H9 (cell line): Measurements from ENCODE around the gene TMC1. TPM values are rescaled to one million over a fixed set of nuclear protein-coding genes. Genes with fewer than 3 reads are reported as not detected.

Experiments used
- DNase-seq: peaks from one replicate; pipeline ENCODE4 v3.0.0-alpha.2; 2017
- H2AFZ ChIP-seq: one replicate; pipeline ENCODE4 v1.6.1; 2013; ENCODE audit warnings: mild to moderate bottlenecking, low read length, control low read depth, moderate library complexity
- H2AK5ac ChIP-seq: 2 replicates; pipeline ENCODE4 v1.6.1; 2013; ENCODE audit warnings: low read length, control low read depth, mixed read lengths; ENCODE audit not compliant: insufficient read length
- H2BK120ac ChIP-seq: one replicate; pipeline ENCODE4 v1.6.1; 2013; ENCODE audit warnings: low read depth, mild to moderate bottlenecking, low read length, control low read depth, inconsistent platforms; ENCODE audit not compliant: poor library complexity, severe bottlenecking
- H2BK12ac ChIP-seq: 2 replicates; pipeline ENCODE4 v1.6.1; 2013; ENCODE audit warnings: low read length, control low read depth, mixed read lengths, low read depth; ENCODE audit not compliant: insufficient read length
- H2BK15ac ChIP-seq: 2 replicates; pipeline ENCODE4 v1.6.1; 2013; ENCODE audit warnings: low read depth, low read length, control low read depth
- H2BK20ac ChIP-seq: one replicate; pipeline ENCODE4 v1.6.1; 2013; ENCODE audit warnings: low read depth, mild to moderate bottlenecking, low read length, control low read depth, inconsistent platforms; ENCODE audit not compliant: poor library complexity, severe bottlenecking
- H2BK5ac ChIP-seq: 2 replicates; pipeline ENCODE4 v1.6.1; 2013; ENCODE audit warnings: low read length, control low read depth, mixed read lengths; ENCODE audit not compliant: insufficient read length
- H3K14ac ChIP-seq: 2 replicates; pipeline ENCODE4 v1.6.1; 2013; ENCODE audit warnings: low read length, control low read depth; ENCODE audit not compliant: insufficient read depth
- H3K18ac ChIP-seq: 2 replicates; pipeline ENCODE4 v1.6.1; 2013; ENCODE audit warnings: low read depth, mild to moderate bottlenecking, mixed read lengths, low read length, control low read depth; ENCODE audit not compliant: insufficient read length
- H3K23ac ChIP-seq: 2 replicates; pipeline ENCODE4 v1.6.1; 2013; ENCODE audit warnings: low read length, control low read depth, mixed read lengths, low read depth; ENCODE audit not compliant: insufficient read length
- H3K23me2 ChIP-seq: 2 replicates; pipeline ENCODE4 v1.6.1; 2013; ENCODE audit warnings: low read depth, mild to moderate bottlenecking, mixed read lengths, low read length, control low read depth; ENCODE audit not compliant: insufficient read length, poor library complexity, severe bottlenecking
- H3K27ac ChIP-seq: 2 replicates; pipeline ENCODE4 v1.5.1; 2013; ENCODE audit warnings: low read length, control low read depth, mixed read lengths, low read depth; ENCODE audit not compliant: insufficient read length
- H3K27me3 ChIP-seq: 2 replicates; pipeline ENCODE4 v1.6.1; 2013; ENCODE audit warnings: low read length, control low read depth, inconsistent platforms; ENCODE audit not compliant: insufficient read depth
- H3K4ac ChIP-seq: 2 replicates; pipeline ENCODE4 v1.6.1; 2013; ENCODE audit warnings: low read depth, mild to moderate bottlenecking, control low read depth, inconsistent platforms, low read length, moderate library complexity
- H3K4me1 ChIP-seq: 2 replicates; pipeline ENCODE4 v1.6.1; 2013; ENCODE audit warnings: low read length, control low read depth, inconsistent platforms; ENCODE audit not compliant: insufficient read depth
- H3K4me2 ChIP-seq: 2 replicates; pipeline ENCODE4 v1.6.1; 2013; ENCODE audit warnings: low read length, control low read depth, mixed read lengths; ENCODE audit not compliant: insufficient read length, insufficient read depth
- H3K56ac ChIP-seq: 2 replicates; pipeline ENCODE4 v1.6.1; 2013; ENCODE audit warnings: low read depth, mild to moderate bottlenecking, mixed read lengths, low read length, control low read depth; ENCODE audit not compliant: insufficient read length
- H3K79me1 ChIP-seq: 2 replicates; pipeline ENCODE4 v1.6.1; 2013; ENCODE audit warnings: low read depth, mild to moderate bottlenecking, moderate library complexity, low read length, control low read depth, inconsistent platforms; ENCODE audit not compliant: insufficient read depth, poor library complexity, severe bottlenecking
- H3K79me2 ChIP-seq: 2 replicates; pipeline ENCODE4 v1.6.1; 2013; ENCODE audit warnings: low read length, control low read depth, inconsistent platforms; ENCODE audit not compliant: insufficient read depth
- H3K9ac ChIP-seq: 2 replicates; pipeline ENCODE4 v1.6.1; 2013; ENCODE audit warnings: low read length, control low read depth, mixed read lengths; ENCODE audit not compliant: insufficient read length; ENCODE audit errors: extremely low read depth
- H3K9me3 ChIP-seq: one replicate; pipeline ENCODE4 v1.6.1; 2013; ENCODE audit warnings: low read depth, low read length, inconsistent platforms; ENCODE audit not compliant: control insufficient read depth
- H3T11ph ChIP-seq: one replicate; pipeline ENCODE4 v1.6.1; 2013; ENCODE audit warnings: mild to moderate bottlenecking, low read length, control low read depth, inconsistent platforms
- H4K20me1 ChIP-seq: one replicate; pipeline ENCODE4 v1.6.1; 2013; ENCODE audit not compliant: control insufficient read depth, insufficient read length, insufficient read depth
- H4K5ac ChIP-seq: 2 replicates; pipeline ENCODE4 v1.6.1; 2013; ENCODE audit warnings: low read depth, mild to moderate bottlenecking, mixed read lengths, low read length, control low read depth; ENCODE audit not compliant: insufficient read length
- H4K8ac ChIP-seq: replicated peaks from 2 replicates; pipeline ENCODE4 v1.6.1; 2013; ENCODE audit warnings: low read length, control low read depth, mixed read lengths, low read depth; ENCODE audit not compliant: insufficient read length
- H4K91ac ChIP-seq: 2 replicates; pipeline ENCODE4 v1.6.1; 2013; ENCODE audit warnings: low read depth, mild to moderate bottlenecking, moderate library complexity, mixed read lengths, low read length, control low read depth; ENCODE audit not compliant: insufficient read length
- H3K27ac Mint-ChIP-seq, 3 experiments: 2 replicates in 2 of 3; 3 replicates in 1 of 3; pipeline ENCODE4 v1.8.0; 2020 to 2021; ENCODE audit warnings: mixed read lengths in 3 of 3, mild to moderate bottlenecking in 1 of 3, moderate library complexity in 1 of 3
- H3K27me3 Mint-ChIP-seq: 2 replicates; pipeline ENCODE4 v1.8.0; 2021; ENCODE audit warnings: low read depth, mild to moderate bottlenecking, moderate library complexity, mixed read lengths
- H3K36me3 Mint-ChIP-seq, 3 experiments: 2 replicates in 2 of 3; 3 replicates in 1 of 3; pipeline ENCODE4 v1.8.0; 2020 to 2021; ENCODE audit warnings: low read depth in 3 of 3, mixed read lengths in 3 of 3; ENCODE audit not compliant: insufficient read depth in 1 of 3
- H3K4me1 Mint-ChIP-seq, 2 experiments: 2 replicates each; pipeline ENCODE4 v1.8.0; 2020; ENCODE audit warnings: mixed read lengths in 2 of 2
- H3K4me3 Mint-ChIP-seq, 2 experiments: 2 replicates in 1 of 2; 3 replicates in 1 of 2; pipeline ENCODE4 v1.8.0; 2020 to 2021; ENCODE audit warnings: mild to moderate bottlenecking in 2 of 2, mixed read lengths in 2 of 2, moderate library complexity in 1 of 2
- H3K9me3 Mint-ChIP-seq, 2 experiments: 2 replicates in 1 of 2; 3 replicates in 1 of 2; pipeline ENCODE4 v1.8.0; 2020; ENCODE audit warnings: mild to moderate bottlenecking in 2 of 2, mixed read lengths in 2 of 2, moderate library complexity in 1 of 2
- WGBS: extraction: QIAGEN DNeasy Blood & Tissue Kit; methylation state at CpG from one replicate; pipeline ENCODE4 v1.1.7; 2013; ENCODE audit warnings: missing lambda C conversion rate, low lambda C conversion rate, mixed read lengths; ENCODE audit not compliant: insufficient read length; ENCODE audit errors: extremely low coverage; 5-methylcytosine and 5-hydroxymethylcytosine counted together
- total RNA-seq: library from RNA; stranded (reverse); gene quantifications from 2 replicates; pipeline ENCODE4 v1.2.1, GENCODE V29; 2021
- TF ChIP-seq, protein P1 (sequence below): fragments of 200-600 bp; sonication (generic); conservative IDR thresholded peaks from 3 replicates; pipeline ENCODE4 v1.8.0; 2021; ENCODE audit warnings: antibody characterized with exemption, mild to moderate bottlenecking

TMC1 gene
- total RNA-seq, 1 experiment from 2014 or later = 2.4 TPM

DNA sequence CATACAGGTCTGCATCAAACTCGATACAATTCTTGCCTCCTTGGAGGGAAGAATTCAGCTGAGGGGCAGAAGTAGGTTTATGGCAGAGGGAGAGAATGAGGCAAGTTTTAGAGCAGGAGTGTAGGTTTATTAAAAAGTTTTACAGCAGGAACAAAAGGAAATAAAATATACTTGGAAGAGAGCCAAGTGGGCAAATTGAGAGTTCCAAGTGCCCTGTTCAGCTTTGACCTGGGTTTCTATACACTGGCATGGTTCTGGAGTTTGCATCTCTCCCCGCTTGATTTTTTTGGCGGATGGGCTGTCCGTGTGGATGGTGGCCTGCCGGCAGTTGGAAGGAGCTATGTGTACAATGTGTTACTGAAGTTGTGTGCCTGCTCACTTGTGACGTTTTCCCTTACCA is 315.4 kb downstream of the TMC1 start:
- Histone ChIP-seq H2BK120ac (no peak overlapping the region), H2AFZ (no peak overlapping the region), H4K91ac (no peak overlapping the region), H3K4me2 (no peak overlapping the region), H3K23me2 (no peaks in the 10 kb centered on the region), H3K9ac (no peak overlapping the region), H3K4ac (no peak overlapping the region), H4K8ac (no peak overlapping the region), H2BK12ac (no peak overlapping the region), H3K23ac (no peak overlapping the region), H3K27ac (no peak overlapping the region), H2BK5ac (no peak overlapping the region), H2BK15ac (no peak overlapping the region), H3K14ac (no peak overlapping the region), H4K20me1 (no peaks in the 10 kb centered on the region), H3K9me3 (no peaks in the 10 kb centered on the region), H3K18ac (no peak overlapping the region), H2AK5ac (no peak overlapping the region), H3K4me1 (no peaks in the 10 kb centered on the region), H3K79me1 (no peaks in the 10 kb centered on the region), H2BK20ac (no peak overlapping the region), H3K79me2 (no peaks in the 10 kb centered on the region), H3K56ac (no peak overlapping the region), H3T11ph (no peak overlapping the region), H4K5ac (no peak overlapping the region), H3K27me3 (no peaks in the 10 kb centered on the region)
- Mint-ChIP-seq H3K27me3 (no peaks in the 10 kb centered on the region), H3K9me3 (no peaks in the 10 kb centered on the region), H3K4me3 (no peak overlapping the region), H3K36me3 (no peaks in the 10 kb centered on the region), H3K4me1 (peaks cover 18 to 24% of the 10 kb centered on the region in 2 experiments), H3K27ac (no peak overlapping the region)
- TF ChIP-seq, protein P1, sequence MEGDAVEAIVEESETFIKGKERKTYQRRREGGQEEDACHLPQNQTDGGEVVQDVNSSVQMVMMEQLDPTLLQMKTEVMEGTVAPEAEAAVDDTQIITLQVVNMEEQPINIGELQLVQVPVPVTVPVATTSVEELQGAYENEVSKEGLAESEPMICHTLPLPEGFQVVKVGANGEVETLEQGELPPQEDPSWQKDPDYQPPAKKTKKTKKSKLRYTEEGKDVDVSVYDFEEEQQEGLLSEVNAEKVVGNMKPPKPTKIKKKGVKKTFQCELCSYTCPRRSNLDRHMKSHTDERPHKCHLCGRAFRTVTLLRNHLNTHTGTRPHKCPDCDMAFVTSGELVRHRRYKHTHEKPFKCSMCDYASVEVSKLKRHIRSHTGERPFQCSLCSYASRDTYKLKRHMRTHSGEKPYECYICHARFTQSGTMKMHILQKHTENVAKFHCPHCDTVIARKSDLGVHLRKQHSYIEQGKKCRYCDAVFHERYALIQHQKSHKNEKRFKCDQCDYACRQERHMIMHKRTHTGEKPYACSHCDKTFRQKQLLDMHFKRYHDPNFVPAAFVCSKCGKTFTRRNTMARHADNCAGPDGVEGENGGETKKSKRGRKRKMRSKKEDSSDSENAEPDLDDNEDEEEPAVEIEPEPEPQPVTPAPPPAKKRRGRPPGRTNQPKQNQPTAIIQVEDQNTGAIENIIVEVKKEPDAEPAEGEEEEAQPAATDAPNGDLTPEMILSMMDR = no peak
- WGBS = no CpG with 5 or more reads among the region's 6 CpGs
- DNase-seq = no peak
